Parathyroid adenoma (tissue), 2 donors: ENCODE data around the gene CELSR1.

Experiments used
- H2AFZ ChIP-seq: fragments of 300-600 bp; sonication (generic); one replicate; pipeline ENCODE4 v1.7.0; 2017; ENCODE audit warnings: antibody characterized with exemption, mild to moderate bottlenecking
- H3K27ac ChIP-seq: fragments of 300-600 bp; sonication (generic); one replicate; pipeline ENCODE4 v1.7.0; 2017
- H3K27me3 ChIP-seq: fragments of 300-600 bp; sonication (generic); one replicate; pipeline ENCODE4 v1.7.0; 2017; ENCODE audit warnings: low read length; ENCODE audit not compliant: control insufficient read depth, insufficient read depth
- H3K36me3 ChIP-seq: fragments of 300-600 bp; sonication (generic); one replicate; pipeline ENCODE4 v1.7.0; 2017; ENCODE audit warnings: low read length; ENCODE audit not compliant: control insufficient read depth, insufficient read depth
- H3K4me1 ChIP-seq: fragments of 300-600 bp; sonication (generic); one replicate; pipeline ENCODE4 v1.7.0; 2017; ENCODE audit warnings: control low read depth
- H3K4me2 ChIP-seq: fragments of 300-600 bp; sonication (generic); one replicate; pipeline ENCODE4 v1.7.0; 2017; ENCODE audit warnings: low read length
- H3K4me3 ChIP-seq: fragments of 300-600 bp; sonication (generic); one replicate; pipeline ENCODE4 v1.7.0; 2017; ENCODE audit warnings: low read depth, low read length
- H3K79me2 ChIP-seq: fragments of 300-600 bp; sonication (generic); one replicate; pipeline ENCODE4 v1.7.0; 2017; ENCODE audit warnings: control low read depth
- H3K9ac ChIP-seq: fragments of 300-600 bp; sonication (generic); one replicate; pipeline ENCODE4 v1.7.0; 2017; ENCODE audit warnings: mild to moderate bottlenecking
- H3K9me3 ChIP-seq: fragments of 300-600 bp; sonication (generic); one replicate; pipeline ENCODE4 v1.7.0; 2017; ENCODE audit warnings: low read length; ENCODE audit not compliant: control insufficient read depth
- TF ChIP-seq, protein P1 (sequence below): fragments of 300-600 bp; sonication (generic); IDR thresholded peaks from one replicate; pipeline ENCODE4 v1.7.0; 2017; ENCODE audit warnings: antibody characterized with exemption, mild to moderate bottlenecking
- donor health status: primary hyperparathyroidism.

CELSR1 gene

DNA sequence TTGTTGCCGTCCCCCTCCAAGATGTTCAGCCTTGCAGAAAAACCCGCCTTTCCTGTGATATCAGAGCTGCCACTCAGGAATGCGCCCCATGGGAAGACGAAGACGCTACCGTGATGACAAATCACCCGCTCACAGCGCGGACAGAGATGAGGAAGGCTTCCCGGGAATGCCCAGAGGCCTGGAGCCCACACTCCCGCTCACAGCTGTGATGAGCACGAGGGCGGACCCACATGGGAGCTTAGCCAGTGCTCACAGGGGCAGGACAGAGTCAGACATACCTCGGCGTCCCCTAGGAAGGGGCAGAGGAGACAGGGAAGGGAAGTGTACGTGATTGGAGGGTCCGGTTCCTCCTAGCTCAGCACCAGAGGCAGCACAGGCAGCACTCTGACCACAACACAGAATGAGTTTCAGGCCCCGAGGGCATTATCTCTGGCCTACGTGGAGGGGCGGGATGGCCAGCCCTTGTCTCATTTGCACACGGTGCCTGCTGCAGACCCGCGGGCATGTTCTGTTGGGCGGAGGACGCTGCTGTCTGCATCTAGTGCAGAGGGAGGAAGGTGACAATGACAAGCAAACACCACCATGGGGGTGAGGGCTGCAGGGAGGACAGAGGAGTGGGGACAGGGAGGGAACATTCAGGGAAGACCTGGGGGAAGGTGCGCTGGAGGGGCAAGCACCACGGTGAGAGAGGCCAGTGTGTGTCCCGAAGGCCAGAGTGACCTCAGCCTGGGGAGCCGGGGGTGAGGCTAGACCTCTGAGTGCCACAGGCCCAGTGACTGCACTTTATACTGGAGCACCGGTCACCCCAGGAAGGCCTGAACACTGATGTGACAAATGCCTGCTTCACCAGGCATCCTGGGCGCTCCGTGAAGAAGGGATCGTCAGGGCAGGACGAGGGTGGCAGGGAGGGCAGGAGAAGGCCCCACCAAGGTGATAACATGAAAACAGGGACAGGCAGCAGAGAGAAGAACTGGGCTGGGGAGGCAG lies 79.6 kb downstream of the CELSR1 start:
- Histone ChIP-seq H3K4me1 (no peaks in the 10 kb centered on the region), H3K9ac (no peak overlapping the region), H3K4me3 (no peak overlapping the region), H3K27ac (no peak overlapping the region), H3K9me3 (no peaks in the 10 kb centered on the region), H3K4me2 (no peak overlapping the region), H2AFZ (no peak overlapping the region), H3K79me2 (no peaks in the 10 kb centered on the region), H3K27me3 (no peaks in the 10 kb centered on the region), H3K36me3 (no peaks in the 10 kb centered on the region)
- TF ChIP-seq, protein P1, sequence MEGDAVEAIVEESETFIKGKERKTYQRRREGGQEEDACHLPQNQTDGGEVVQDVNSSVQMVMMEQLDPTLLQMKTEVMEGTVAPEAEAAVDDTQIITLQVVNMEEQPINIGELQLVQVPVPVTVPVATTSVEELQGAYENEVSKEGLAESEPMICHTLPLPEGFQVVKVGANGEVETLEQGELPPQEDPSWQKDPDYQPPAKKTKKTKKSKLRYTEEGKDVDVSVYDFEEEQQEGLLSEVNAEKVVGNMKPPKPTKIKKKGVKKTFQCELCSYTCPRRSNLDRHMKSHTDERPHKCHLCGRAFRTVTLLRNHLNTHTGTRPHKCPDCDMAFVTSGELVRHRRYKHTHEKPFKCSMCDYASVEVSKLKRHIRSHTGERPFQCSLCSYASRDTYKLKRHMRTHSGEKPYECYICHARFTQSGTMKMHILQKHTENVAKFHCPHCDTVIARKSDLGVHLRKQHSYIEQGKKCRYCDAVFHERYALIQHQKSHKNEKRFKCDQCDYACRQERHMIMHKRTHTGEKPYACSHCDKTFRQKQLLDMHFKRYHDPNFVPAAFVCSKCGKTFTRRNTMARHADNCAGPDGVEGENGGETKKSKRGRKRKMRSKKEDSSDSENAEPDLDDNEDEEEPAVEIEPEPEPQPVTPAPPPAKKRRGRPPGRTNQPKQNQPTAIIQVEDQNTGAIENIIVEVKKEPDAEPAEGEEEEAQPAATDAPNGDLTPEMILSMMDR, result no peak

DNA sequence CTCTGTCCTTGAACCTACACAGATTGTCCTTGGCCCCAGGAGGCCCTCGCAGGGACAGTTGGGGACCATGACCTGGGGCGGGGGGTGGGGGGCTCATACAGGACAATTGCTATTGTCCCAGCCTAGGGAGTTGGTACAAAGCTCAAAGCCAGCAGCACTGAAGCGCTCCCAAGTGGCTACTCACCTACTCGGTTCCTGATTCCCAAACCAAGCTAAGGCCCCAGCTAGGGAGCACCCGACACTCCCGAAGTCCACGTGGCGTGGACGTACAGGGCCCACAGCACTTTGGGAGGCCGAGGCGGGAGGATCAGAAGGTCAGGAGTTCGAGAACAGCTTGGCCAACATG lies 80.6 kb downstream of the CELSR1 start:
- H3K9me3 ChIP-seq, result no peaks in the 10 kb centered on the region
- H3K27me3 ChIP-seq, result no peaks in the 10 kb centered on the region
- H3K79me2 ChIP-seq, result no peaks in the 10 kb centered on the region
- no peak overlapping the region for H3K4me2 ChIP-seq
- H3K36me3 ChIP-seq, result no peaks in the 10 kb centered on the region
- no peak overlapping the region for H2AFZ ChIP-seq
- no peak overlapping the region for H3K9ac ChIP-seq
- TF ChIP-seq, protein P1, result no peak
- H3K27ac ChIP-seq, result no peak overlapping the region
- H3K4me3 ChIP-seq, result no peak overlapping the region
- H3K4me1 ChIP-seq, result no peaks in the 10 kb centered on the region

DNA sequence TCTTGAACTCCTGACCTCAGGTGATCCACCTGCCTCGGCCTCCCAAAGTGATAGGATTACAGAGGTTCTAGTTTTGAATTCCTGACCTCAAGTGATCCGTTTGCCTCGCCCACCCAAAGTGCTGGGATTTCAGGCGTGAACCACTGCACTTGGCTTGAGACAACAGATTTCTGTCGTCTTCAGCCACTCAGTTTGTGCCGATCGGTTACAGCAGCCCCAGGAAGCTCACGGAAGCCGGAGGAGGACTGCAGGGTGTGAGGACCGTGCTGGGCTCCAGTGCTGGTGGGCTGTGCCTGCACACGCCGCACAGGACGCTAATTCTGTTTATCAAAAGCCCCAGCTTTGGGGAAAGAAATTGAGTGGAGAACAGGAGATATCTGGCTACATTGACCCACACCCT lies 82.0 kb downstream of the CELSR1 start:
- Histone ChIP-seq H3K9me3 (no peaks in the 10 kb centered on the region), H2AFZ (no peak overlapping the region), H3K27ac (no peak overlapping the region), H3K4me3 (no peak overlapping the region), H3K27me3 (no peaks in the 10 kb centered on the region), H3K36me3 (no peaks in the 10 kb centered on the region), H3K79me2 (no peaks in the 10 kb centered on the region), H3K4me1 (no peaks in the 10 kb centered on the region), H3K4me2 (no peak overlapping the region), H3K9ac (no peak overlapping the region)
- TF ChIP-seq, protein P1, result no peak

- H3K27me3 ChIP-seq, result no peaks in the 10 kb centered on the region
- H3K27ac ChIP-seq, result no peak overlapping the region
- H3K79me2 ChIP-seq, result no peaks in the 10 kb centered on the region
- no peaks in the 10 kb centered on the region for H3K9me3 ChIP-seq
- no peak overlapping the region for H2AFZ ChIP-seq
- no peak overlapping the region for H3K9ac ChIP-seq
- no peaks in the 10 kb centered on the region for H3K36me3 ChIP-seq
- H3K4me1 ChIP-seq, result no peaks in the 10 kb centered on the region
- no peak overlapping the region for H3K4me2 ChIP-seq
- H3K4me3 ChIP-seq, result no peak overlapping the region
- TF ChIP-seq, protein P1, result no peak
These were observed 82.7 kb downstream of the CELSR1 start for GRCh38 chr22:46454504-46455269.
